GM18909 (cell line): Measurements from ENCODE around the gene CDK19.

Source experiments
- ATAC-seq: cut with Tn5 transposase; IDR thresholded peaks from one replicate; pipeline ENCODE4 v1.9.1; 2021; ENCODE audit warnings: mild to moderate bottlenecking; ENCODE audit not compliant: unreplicated experiment, poor library complexity

Gene CDK19

GRCh38 chr6:110708295-110708950, 106.8 kb downstream of the CDK19 start:
- no peak for ATAC-seq

- no peak for ATAC-seq
Observed at GRCh38 chr6:110705543-110705942, 109.7 kb downstream of the CDK19 start.

- ATAC-seq, result no peak
Observed at GRCh38 chr6:110703906-110704594, 111.2 kb downstream of the CDK19 start.

- no peak for ATAC-seq
Observed at GRCh38 chr6:110703010-110703905, 112.0 kb downstream of the CDK19 start.

- no peak for ATAC-seq
Observed at GRCh38 chr6:110699780-110700179, 115.5 kb downstream of the CDK19 start.

DNA sequence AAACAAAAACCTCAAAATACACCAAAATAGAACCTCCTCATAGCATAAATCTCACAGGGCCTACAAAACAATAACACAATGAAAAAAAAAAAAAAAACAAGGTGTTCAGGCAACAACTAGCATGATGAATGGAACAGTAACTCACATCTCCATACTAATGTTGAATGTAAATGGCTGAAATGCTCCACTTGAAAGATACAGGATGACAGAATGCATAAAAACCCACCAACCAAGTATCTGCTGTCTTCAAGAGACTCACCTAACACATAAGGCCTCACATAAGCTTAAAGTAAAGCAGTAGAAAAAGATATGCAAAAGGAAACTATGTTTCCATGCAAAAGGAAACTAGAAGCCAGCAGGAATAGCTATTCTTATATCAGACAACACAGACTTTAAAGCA, 121.3 kb downstream of the CDK19 start:
- ATAC-seq, result no peak

GRCh38 chr6:110693296-110693695, 122.0 kb downstream of the CDK19 start:
- ATAC-seq, result no peak

DNA sequence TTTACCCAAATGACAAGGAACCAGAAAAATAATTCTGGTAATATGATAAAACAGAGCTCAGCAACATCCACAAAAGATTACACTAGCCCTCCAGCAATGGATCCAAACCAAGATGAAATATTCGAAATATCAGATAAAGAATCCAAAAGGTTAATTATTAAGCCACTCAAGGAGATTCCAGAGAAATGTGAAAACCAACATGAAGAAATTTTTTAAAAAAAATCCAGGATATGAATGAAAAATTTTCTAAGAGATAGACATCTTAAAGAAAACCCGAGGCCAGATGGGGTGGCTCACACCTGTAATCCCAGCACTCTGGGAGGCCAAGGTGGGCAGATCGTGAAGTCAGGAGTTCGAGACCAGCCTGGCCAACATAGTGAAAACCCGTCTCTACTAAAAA, 124.4 kb downstream of the CDK19 start:
- no peak for ATAC-seq

- ATAC-seq, result no peak
Observed at GRCh38 chr6:110690106-110690654, 125.1 kb downstream of the CDK19 start.

DNA sequence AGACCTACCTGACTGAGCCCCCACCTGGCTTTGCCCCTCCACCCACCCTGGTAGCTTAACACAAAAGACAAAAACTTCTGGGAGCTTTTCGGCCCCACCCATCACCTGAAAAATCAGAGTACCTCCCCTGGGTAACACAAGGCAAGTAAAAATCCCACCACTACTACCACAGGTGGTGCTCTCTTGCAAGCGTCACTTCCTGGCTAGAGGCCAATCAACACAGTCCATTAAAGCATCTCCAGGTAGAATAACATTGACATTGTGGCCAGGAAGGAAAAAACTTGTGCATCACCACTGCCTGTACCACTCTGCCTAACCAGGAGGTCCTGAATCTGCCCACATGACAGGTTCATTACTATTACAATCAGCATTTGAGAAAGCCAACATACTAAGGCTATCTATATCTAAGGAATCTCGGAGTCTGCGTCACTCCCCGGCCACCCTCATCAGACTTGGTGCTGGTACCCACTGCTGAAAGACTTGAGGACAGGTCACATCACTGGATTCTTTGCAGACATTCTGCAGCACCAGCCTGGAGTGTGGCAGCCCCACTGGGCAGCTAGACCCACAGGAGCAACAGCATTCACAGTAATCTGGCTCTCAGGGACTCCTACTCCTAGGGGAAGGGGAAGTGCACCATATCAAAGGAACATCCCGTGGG, 125.9 kb downstream of the CDK19 start:
- ATAC-seq, result no peak

DNA sequence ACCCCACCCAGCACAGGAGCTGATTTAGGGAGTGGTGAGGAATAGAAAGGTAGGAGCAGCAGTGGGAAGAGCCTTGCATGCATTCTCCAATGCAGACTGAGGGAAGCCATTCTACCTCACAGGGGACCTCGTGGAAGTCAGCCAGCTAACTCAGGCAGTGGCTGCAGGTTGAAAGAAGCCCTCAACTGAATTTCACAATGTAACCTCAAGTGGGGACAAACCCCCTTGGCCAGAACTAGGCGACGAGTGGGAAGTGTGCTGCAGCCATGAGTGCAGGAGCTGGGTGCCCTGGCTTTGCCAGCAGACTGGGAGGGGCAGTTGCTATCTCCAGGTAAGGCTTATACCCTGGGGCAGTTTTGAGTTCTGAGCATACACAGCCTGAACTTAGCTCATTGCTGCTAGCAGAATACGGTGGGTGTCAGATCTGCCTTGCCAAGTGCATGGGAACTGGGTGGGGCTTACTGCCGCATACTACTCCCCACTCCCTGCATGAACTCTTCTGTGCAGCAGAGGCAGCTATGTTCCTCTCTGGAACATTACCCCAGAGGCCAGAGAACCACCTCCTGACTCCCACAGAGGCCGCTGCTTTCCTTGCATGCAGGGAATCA, 126.5 kb downstream of the CDK19 start:
- ATAC-seq, result no peak

DNA sequence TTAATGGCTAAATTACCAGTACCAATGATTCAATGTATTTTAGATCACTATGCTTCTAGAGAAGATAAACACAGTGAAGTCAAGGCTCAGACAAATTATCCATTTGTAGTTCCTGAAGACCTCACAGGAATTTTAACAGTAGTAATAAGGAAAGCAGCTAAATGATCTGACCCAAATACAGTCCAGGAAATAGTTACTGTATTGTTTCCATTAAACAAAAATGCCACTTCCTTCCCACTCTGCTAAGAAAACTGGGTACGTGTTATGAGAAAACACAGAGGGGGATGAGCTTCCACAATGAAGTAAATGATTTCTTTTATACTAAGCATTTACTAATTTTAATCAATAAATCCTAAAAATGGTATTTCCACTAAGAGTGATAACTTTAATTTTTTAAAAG, 127.9 kb downstream of the CDK19 start:
- ATAC-seq, result no peak

DNA sequence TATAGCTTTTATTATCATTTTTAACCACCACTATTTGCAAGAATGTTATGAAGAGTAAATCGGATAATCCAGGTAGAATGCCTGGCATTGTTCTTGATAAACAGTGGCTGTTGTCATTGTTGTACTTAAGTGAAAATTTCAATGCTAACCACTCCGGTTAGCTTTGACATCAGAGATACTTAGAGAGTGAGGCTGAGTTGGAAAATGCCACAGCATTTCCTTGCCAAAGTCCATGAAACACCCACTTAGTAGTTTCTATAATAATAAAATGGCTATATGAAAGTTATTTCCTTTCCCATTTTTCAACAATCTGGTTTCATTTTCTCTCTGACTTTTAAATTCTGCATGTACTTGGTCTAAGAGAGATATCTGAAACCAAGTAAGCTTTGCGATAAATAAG, 132.0 kb downstream of the CDK19 start:
- ATAC-seq, result no peak

DNA sequence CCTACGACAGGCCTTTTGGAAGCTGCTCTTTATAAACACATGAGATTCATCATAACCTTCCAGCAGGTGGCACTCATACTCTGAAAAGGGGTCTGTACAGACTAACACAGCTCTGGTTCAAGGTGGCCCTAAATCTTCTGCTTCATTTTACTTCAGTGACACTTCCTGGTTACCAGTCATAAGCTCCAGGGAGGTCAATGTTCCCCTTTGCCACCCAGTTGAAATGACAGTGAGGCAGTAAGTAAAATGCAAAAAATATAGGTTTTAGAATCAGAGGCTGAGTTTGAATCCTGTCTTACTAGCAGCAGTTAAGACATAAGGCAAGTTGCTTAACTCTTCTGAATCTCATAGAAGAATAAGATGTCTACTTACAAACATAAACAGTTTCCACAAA, 132.8 kb downstream of the CDK19 start:
- peak; percentile 98 for ATAC-seq

GRCh38 chr6:110681543-110682459, 133.5 kb downstream of the CDK19 start:
- ATAC-seq, result no peak

GRCh38 chr6:110676396-110676795, 138.9 kb downstream of the CDK19 start:
- no peak for ATAC-seq

- ATAC-seq, result no peak
Observed at GRCh38 chr6:110674096-110674495, 141.2 kb downstream of the CDK19 start.

- no peak for ATAC-seq
Observed at GRCh38 chr6:110672122-110672521, 143.1 kb downstream of the CDK19 start.

DNA sequence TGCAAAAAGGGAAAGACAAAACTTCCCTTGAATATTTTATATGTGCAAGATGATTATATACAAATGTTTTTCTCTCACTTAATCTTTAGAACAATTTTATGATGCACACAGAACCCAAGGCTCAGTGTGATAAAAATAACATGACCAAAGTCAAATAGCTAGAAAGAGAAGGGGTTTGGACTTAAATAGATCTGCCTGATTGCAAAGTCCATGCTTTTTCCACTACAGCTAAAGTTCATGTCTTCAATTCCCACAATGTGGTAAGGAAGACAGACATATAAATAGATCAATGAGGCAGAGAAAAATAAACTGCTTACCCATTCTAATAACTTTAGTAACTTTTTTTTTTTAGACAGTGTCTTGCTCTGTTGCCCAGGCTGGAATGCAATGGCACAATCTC, 143.8 kb downstream of the CDK19 start:
- no peak for ATAC-seq
